ENCODE measurements around the gene DEFB114.

GRCh38 chr6:49939993-49940498 is 23.9 kb downstream of the DEFB114 start:
- TF ChIP-seq CTCF (IDR thresholded peaks at IDR 0.05; ENCODE audit: low read length) (no peak), EZH2 (IDR thresholded peaks at IDR 0.05; ENCODE audit: borderline replicate concordance, low read length) (no peak)
